Common myeloid progenitor, CD34-positive (primary cell): ENCODE results near the gene HDGFL2. TPM values are rescaled to one million over a fixed set of nuclear protein-coding genes. Genes with fewer than 3 reads are reported as not detected.
A peak's percentile ranks its signal among the peaks of the same experiment; 100 is the strongest.

ENCODE experiments used
- CTCF ChIA-PET: fragments of 350-600 bp; sonication (Branson Sonifier 250); formaldehyde crosslinking; loops from one replicate; lab custom pipeline; 2021; ENCODE audit warnings: antibody characterized with exemption; lab: Charles Lee
- POLR2A ChIA-PET: fragments of 350-600 bp; sonication (Branson Sonifier 250); formaldehyde crosslinking; loops from one replicate; lab custom pipeline; 2021; ENCODE audit warnings: antibody characterized with exemption; lab: Charles Lee
- DNase-seq, 3 donors: peaks; one replicate each; pipeline versions ENCODE4 v3.0.0 to v3.0.0-alpha.2; 2013
- H3K27ac ChIP-seq, 2 experiments: 1 replicate in 1 of 2; 2 replicates in 1 of 2; pipeline ENCODE4 v1.7.0; 2013; ENCODE audit warnings: inconsistent platforms in 2 of 2, low read length in 2 of 2, mild to moderate bottlenecking in 2 of 2, low read depth in 1 of 2, moderate library complexity in 1 of 2; ENCODE audit not compliant: severe bottlenecking in 2 of 2, insufficient read depth in 1 of 2, poor library complexity in 1 of 2
- H3K27me3 ChIP-seq, 5 experiments: replicated peaks in 2 of 5; 1 replicate in 3 of 5; 2 replicates in 2 of 5; pipeline versions ENCODE4 v1.6.1 to v1.7.0; 2013; ENCODE audit warnings: low read length in 4 of 5, mild to moderate bottlenecking in 2 of 5, moderate library complexity in 2 of 5, inconsistent platforms in 1 of 5; ENCODE audit not compliant: insufficient read depth in 5 of 5, control insufficient read depth in 4 of 5
- H3K36me3 ChIP-seq, 4 experiments: 1 replicate in 2 of 4; 2 replicates in 2 of 4; pipeline versions ENCODE4 v1.6.1 to v1.7.0; 2013; ENCODE audit warnings: low read length in 3 of 4, control low read depth in 1 of 4, mild to moderate bottlenecking in 1 of 4; ENCODE audit not compliant: control insufficient read depth in 4 of 4, insufficient read depth in 4 of 4
- H3K4me1 ChIP-seq, 4 experiments: 1 replicate in 3 of 4; 2 replicates in 1 of 4; pipeline versions ENCODE4 v1.6.1 to v1.7.1; 2013; ENCODE audit warnings: low read length in 3 of 4, mild to moderate bottlenecking in 3 of 4, control low read depth in 1 of 4, inconsistent platforms in 1 of 4, moderate library complexity in 1 of 4; ENCODE audit not compliant: control insufficient read depth in 4 of 4, insufficient read depth in 4 of 4; ENCODE audit errors: control extremely low read depth in 1 of 4
- H3K4me3 ChIP-seq, 7 experiments: 1 replicate in 4 of 7; 2 replicates in 3 of 7; pipeline versions ENCODE4 v1.5.1 to v1.7.0; 2013; ENCODE audit warnings: mild to moderate bottlenecking in 7 of 7, low read length in 6 of 7, moderate library complexity in 6 of 7, inconsistent platforms in 2 of 7, low read depth in 2 of 7, control low read depth in 1 of 7; ENCODE audit not compliant: insufficient read depth in 4 of 7, control insufficient read depth in 1 of 7; ENCODE audit errors: extremely low read depth in 1 of 7
- H3K9me3 ChIP-seq, 5 experiments: 1 replicate in 4 of 5; 2 replicates in 1 of 5; pipeline versions ENCODE4 v1.6.1 to v1.7.1; 2013; ENCODE audit warnings: low read length in 4 of 5, mild to moderate bottlenecking in 2 of 5, inconsistent platforms in 1 of 5, low read depth in 1 of 5, moderate library complexity in 1 of 5; ENCODE audit not compliant: control insufficient read depth in 4 of 5, insufficient read depth in 2 of 5; ENCODE audit errors: control extremely low read depth in 1 of 5
- WGBS: methylation state at CpG from one replicate; pipeline ENCODE4 v1.1.5; 2013; ENCODE audit not compliant: insufficient coverage; 5-methylcytosine and 5-hydroxymethylcytosine counted together
- polyA plus RNA-seq: library from polyadenylated mRNA; unstranded; fragments of 120-200 nt; gene quantifications from one replicate; pipeline ENCODE4 v1.2.1, GENCODE V29; 2013

HDGFL2 gene
- polyA plus RNA-seq: 41.7 TPM

DNA sequence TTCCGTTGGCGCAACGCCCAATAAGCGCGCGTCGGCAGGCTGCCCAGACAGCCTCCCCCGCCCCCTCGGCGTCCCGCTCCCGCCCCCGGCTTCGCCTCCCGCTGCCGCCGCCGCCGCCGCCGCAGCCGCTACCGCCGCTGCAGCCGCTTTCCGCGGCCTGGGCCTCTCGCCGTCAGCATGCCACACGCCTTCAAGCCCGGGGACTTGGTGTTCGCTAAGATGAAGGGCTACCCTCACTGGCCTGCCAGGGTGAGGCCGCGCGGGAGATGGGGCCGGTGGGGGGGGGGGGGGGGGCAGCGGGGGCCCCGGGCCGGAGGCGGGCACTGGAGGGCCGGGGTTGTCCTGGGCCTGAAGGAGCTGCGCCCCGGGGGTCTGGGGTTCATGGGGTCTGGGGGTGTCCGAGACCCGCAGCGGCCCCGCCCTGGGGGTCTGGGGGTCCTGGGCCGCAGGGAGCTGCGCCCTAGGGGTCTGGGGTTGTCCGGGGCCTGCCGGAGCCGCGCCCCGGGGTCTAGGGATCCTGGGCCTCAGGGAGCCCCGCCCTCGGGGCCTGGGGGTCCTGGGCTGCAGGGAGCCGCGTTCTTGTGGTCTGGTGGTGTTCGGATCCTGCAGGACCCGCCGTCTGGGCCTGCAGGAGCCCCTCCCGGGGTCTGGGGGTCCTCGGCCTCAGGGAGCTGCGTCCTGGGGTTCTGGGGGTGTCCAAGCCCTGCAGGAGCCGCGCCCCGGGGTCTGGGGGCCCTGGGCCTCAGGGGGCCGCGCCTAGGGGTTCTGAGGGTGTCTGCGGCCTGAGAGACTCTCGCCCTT lies at the start of gene HDGFL2:
TSS of gene HDGFL2 (plus strand) at position 124 of the 801 bp plus-strand sequence. CDS start at position 178, 54 bp downstream.
- H3K27ac ChIP-seq: peak within 1 kb of the TSS; percentile 75 to 89
- DNase-seq: no peak
- POLR2A ChIA-PET: interaction anchor here (1.3 kb wide), 1 partner anchor 16 kb away, joined by 4 read pairs; no protein-coding TSS in a partner anchor
- H3K4me3 ChIP-seq: peak within 1 kb of the TSS; percentile 73 to 90 (median 79)
- H3K27me3 ChIP-seq: no peaks in the 10 kb centered on the region
- no peaks in the 10 kb centered on the region for H3K9me3 ChIP-seq
- H3K4me1 ChIP-seq: peaks cover 0 to 32% (median 26%) of the 10 kb centered on the region in 4 experiments
- CTCF ChIA-PET: interaction anchor here (1.0 to 2.3 kb wide), 2 partner anchors 11 to 164 kb away, joined by 4 to 11 read pairs; no protein-coding TSS in a partner anchor
- H3K36me3 ChIP-seq: peaks cover 5 to 20% (median 12%) of the 10 kb centered on the region in 4 experiments
- WGBS: 0% methylated on average over 25 of the region's 71 CpGs

DNA sequence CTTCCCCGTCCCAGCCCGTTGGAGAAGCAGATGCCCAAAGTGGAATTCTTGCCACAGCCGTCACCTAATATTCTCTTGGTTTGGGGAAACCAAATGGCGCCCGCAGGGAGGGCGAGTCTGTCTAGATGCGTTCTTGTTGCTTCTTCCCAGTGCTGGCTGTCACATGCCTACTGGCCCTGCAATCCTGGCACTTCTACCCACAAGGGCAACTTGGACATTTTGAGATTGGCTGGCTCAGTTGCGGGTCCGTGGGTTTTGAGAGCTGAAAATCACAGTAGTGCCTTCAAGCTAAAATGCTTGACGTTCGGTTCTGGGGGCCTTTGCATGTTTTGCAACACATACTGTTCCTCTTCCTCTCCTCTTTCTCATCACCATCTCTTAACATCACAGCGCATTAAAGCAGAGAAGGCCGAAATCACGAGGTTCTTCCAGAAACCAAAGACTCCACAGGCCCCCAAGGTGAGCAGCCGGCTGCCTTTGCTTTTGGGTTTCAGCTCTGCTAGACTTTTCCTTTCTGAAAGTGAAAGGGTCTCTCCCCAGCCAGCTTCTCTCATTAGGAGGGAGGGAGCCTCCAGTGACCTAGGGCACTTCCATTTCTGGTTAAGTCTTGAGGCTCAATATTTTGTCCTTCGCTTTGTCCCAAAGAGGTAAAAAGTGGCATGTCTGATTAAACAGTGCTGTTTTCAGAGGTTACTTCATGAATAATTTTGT lies 48.5 kb upstream of the HDGFL2 start:
- Histone ChIP-seq H3K36me3 (peaks cover 7 to 62% (median 33%) of the 10 kb centered on the region in 4 experiments), H3K4me1 (no peaks in the 10 kb centered on the region), H3K27me3 (no peaks in the 10 kb centered on the region), H3K4me3 (no peak overlapping the region), H3K27ac (peak overlapping the region in 1 of 2 experiments; percentile 36), H3K9me3 (no peaks in the 10 kb centered on the region)
- 99% methylated on average over 10 of the region's 16 CpGs for WGBS
- DNase-seq: no peak
- ChIA-PET POLR2A (no interaction called here), CTCF (no interaction called here)

DNA sequence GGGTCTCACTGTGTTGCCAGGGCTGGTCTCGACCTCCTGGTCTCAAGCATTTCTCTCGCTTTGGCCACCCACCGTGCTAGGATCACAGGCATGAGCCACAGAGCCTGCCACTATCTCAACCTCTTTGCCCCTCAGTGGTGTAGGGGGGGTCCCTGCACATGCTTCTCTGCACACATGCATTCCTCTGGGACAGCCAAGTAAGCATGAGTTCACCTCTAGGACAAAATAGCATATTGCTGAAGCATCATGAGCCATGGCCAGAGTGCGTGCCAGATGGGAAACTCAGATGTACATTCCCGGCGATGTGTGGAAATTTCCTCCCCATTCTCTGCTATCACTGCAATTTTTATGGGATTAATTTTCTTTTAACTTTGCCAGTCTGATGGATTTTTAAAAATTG lies 46.6 kb upstream of the HDGFL2 start:
- 93% methylated on average over 2 of the region's 6 CpGs for WGBS
- DNase-seq: no peak

DNA sequence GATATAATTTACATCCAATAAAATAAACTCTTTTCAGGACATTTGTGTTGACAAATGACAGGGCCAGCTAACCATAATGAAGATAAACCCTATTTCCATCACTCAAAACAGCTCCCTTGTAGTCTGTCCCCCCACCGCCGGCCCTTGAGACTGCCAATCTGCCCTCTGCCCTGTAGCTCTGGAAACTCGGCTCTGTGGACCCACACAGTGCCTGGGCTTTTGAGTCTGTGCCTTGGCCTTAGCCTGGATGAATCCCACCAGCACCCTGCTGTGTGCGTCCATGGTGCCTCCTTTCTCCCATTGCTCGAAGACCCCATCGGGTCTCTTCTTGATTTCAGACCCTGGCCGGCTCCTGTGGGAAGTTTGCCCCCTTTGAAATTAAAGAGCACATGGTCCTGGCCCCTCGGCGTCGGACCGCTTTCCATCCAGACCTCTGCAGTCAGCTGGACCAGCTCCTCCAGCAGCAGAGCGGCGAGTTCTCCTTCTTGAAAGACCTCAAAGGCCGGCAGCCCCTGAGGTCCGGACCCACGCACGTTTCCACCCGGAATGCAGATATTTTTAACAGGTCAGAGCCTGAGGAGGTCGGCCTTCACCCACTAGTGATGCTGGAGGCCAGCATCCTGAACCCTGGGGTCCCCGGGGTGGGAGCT lies 43.6 kb upstream of the HDGFL2 start:
- no peak for DNase-seq
- POLR2A ChIA-PET: no interaction called here
- CTCF ChIA-PET: interaction anchor here (0.9 kb wide), 1 partner anchor 33 kb away, joined by 3 read pairs; no protein-coding TSS in a partner anchor
- no peak overlapping the region for H3K27ac ChIP-seq
- peaks cover 4 to 68% (median 32%) of the 10 kb centered on the region in 4 experiments for H3K36me3 ChIP-seq
- WGBS: 96% methylated on average over 17 of the region's 20 CpGs
- H3K27me3 ChIP-seq: no peaks in the 10 kb centered on the region
- no peaks in the 10 kb centered on the region for H3K9me3 ChIP-seq
- no peak overlapping the region for H3K4me3 ChIP-seq
- peaks cover 0 to 33% (median 27%) of the 10 kb centered on the region in 4 experiments for H3K4me1 ChIP-seq

More for the DNA sequence above, 46.6 kb upstream of the HDGFL2 start:
- H3K36me3 ChIP-seq: peaks cover 9 to 67% (median 39%) of the 10 kb centered on the region in 4 experiments
- H3K27ac ChIP-seq: peak overlapping the region in 1 of 2 experiments; percentile 22
- POLR2A ChIA-PET: interaction anchor here (0.7 kb wide), 1 partner anchor 869 kb away, joined by 3 read pairs; no protein-coding TSS in a partner anchor
- H3K9me3 ChIP-seq: no peaks in the 10 kb centered on the region
- no peaks in the 10 kb centered on the region for H3K27me3 ChIP-seq
- H3K4me3 ChIP-seq: no peak overlapping the region
- CTCF ChIA-PET: no interaction called here
- peaks cover 0 to 10% (median 3%) of the 10 kb centered on the region in 4 experiments for H3K4me1 ChIP-seq

DNA sequence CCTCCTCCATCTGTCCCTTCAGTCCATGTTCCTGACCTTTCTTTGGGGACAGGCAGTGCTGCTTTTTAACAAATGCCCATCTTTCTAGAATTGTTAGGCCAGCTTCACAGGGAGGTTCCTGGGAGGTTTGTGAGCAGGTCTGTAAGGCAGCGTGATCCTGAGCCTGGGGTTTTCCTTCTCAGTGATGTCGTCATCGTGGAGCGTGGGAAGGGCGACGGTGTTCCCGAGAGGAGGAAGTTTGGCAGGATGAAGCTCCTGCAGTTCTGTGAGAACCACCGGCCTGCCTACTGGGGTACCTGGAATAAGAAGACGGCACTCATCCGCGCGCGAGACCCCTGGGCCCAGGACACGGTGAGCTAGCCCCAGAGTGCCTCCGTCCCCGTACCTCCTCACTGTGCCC lies 42.8 kb upstream of the HDGFL2 start:
- no peak overlapping the region for H3K27ac ChIP-seq
- H3K4me1 ChIP-seq: peaks cover 0 to 33% (median 27%) of the 10 kb centered on the region in 4 experiments
- ChIA-PET CTCF (interaction anchor here (0.9 to 1.3 kb wide), 2 partner anchors 14 to 34 kb away, joined by 3 read pairs; no protein-coding TSS in a partner anchor), POLR2A (no interaction called here)
- H3K27me3 ChIP-seq: no peaks in the 10 kb centered on the region
- peaks cover 4 to 66% (median 27%) of the 10 kb centered on the region in 4 experiments for H3K36me3 ChIP-seq
- no peak for DNase-seq
- WGBS: 95% methylated on average over 16 of the region's 16 CpGs
- no peak overlapping the region for H3K4me3 ChIP-seq
- no peaks in the 10 kb centered on the region for H3K9me3 ChIP-seq

DNA sequence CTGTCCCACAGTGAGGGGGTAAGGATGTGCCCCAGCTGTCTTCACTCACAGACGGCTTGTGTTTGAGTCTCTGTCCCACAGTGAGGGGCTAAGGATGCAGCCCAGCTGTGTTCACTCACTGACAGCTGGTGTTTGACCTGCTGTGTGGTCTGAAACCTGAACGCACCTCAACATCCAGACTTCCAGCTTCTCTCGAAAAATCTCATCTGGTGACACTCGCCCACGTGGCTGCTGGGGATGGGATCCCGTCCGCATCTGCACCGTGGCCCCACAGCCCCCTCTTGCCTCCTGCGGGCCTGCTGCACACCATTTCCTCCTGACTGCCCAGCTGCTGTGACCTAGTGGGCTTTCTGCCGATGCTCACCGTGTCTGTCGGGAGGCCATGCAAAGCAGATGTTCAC lies 42.3 kb upstream of the HDGFL2 start:
- 95% methylated on average over 12 of the region's 12 CpGs for WGBS
- ChIA-PET POLR2A (interaction anchor here (0.8 kb wide), 1 partner anchor 16 kb away, joined by 3 read pairs; no protein-coding TSS in a partner anchor), CTCF (interaction anchor here (1.0 to 1.3 kb wide), 2 partner anchors 15 to 39 kb away, joined by 3 read pairs; no protein-coding TSS in a partner anchor)
- no peaks in the 10 kb centered on the region for H3K9me3 ChIP-seq
- no peak overlapping the region for H3K4me3 ChIP-seq
- peaks cover 6 to 69% (median 30%) of the 10 kb centered on the region in 4 experiments for H3K36me3 ChIP-seq
- no peak for DNase-seq
- no peak overlapping the region for H3K27ac ChIP-seq
- peaks cover 0 to 33% (median 27%) of the 10 kb centered on the region in 4 experiments for H3K4me1 ChIP-seq
- H3K27me3 ChIP-seq: no peaks in the 10 kb centered on the region
